ENCODE data around the gene LRRC23. TPM values are rescaled to one million over a fixed set of nuclear protein-coding genes. Genes with fewer than 3 reads are reported as not detected.

The LRRC23 gene
- total and polyA plus RNA-seq, 9 of the 15 experiments (the other 6 are each of a cell fraction or from before 2014, with no cell fraction given), result 2.2 to 7.0 (median 3.0) TPM

GRCh38 chr12:6952863-6953441, 48.3 kb downstream of the LRRC23 start:
- 80% methylated on average over 4 of the region's 15 CpGs for WGBS (ENCODE audit: insufficient coverage, low coverage, missing lambda C conversion rate)
- H3K4me3 ChIP-seq, result no peak overlapping the region
- no peak overlapping the region for H3K27ac ChIP-seq (ENCODE audit: extremely low read depth, low read depth, low read length)
- no peaks in the 10 kb centered on the region for H3K9me1 ChIP-seq (ENCODE audit: control insufficient read depth, insufficient read depth, low read length)
- H3K4me2 ChIP-seq (ENCODE audit: insufficient read depth, low read length), result no peak overlapping the region
- H2AFZ ChIP-seq (ENCODE audit: low read depth, low read length), result no peak overlapping the region
- POLR2A ChIA-PET, result interaction anchor here (1.2 kb wide), 1 partner anchor 32 kb away, joined by 3 read pairs; no protein-coding TSS in a partner anchor
- ATAC-seq (no peak), DNase-seq (ENCODE audit: extremely low read depth in 1 of 4, low spot score in 3 of 4) (no peak), FAIRE-seq (no peak)
- 0 out of 2 replicates have a peak, but pooled peaks have one; percentile 6 for TF ChIP-seq PHF8 (IDR thresholded peaks at IDR 0.05; ENCODE audit: borderline replicate concordance, low read length)
- TF ChIP-seq ZC3H11A (IDR thresholded peaks at IDR 0.05; ENCODE audit: low read depth, low read length), result no peak
- no peaks in the 10 kb centered on the region for H4K20me1 ChIP-seq (replicated peaks; ENCODE audit: control insufficient read depth, insufficient read depth, low read length)
- no peaks in the 10 kb centered on the region for H3K9me3 ChIP-seq (replicated peaks; ENCODE audit: control insufficient read depth, insufficient read depth, low read depth, low read length)
- peak overlapping the region in 1 of 2 experiments; percentile 60; a peak in 2 of 4 replicates for H3K9ac ChIP-seq (ENCODE audit: insufficient read depth in 1 of 2, low read depth in 2 of 2, low read length in 2 of 2)
- H3K79me2 ChIP-seq (ENCODE audit: control insufficient read depth, insufficient read depth, low read length), result no peaks in the 10 kb centered on the region
- H3K27me3 ChIP-seq (ENCODE audit: control insufficient read depth in 2 of 2, insufficient read depth in 2 of 2, low read length in 2 of 2), result no peaks in the 10 kb centered on the region
- no TSS peak for BruUV-seq (replicated peaks)
- in situ Hi-C loops (cut with MboI) (no loop called here), intact Hi-C loops (cut with micrococcal nuclease) (no loop called here)
- no peaks in the 10 kb centered on the region for H3K36me3 ChIP-seq (ENCODE audit: control insufficient read depth, insufficient read depth, low read length)
- CTCF ChIA-PET (ENCODE audit: low intra/inter-chr PET ratio), result no interaction called here
- H3K4me1 ChIP-seq (replicated peaks in 1 of 2; ENCODE audit: control insufficient read depth in 2 of 2, insufficient read depth in 2 of 2, low read length in 2 of 2), result peaks cover 8 to 54% of the 10 kb centered on the region in 2 experiments

GRCh38 chr12:6953442-6954315, 49.1 kb downstream of the LRRC23 start:
- in situ Hi-C loops (cut with MboI) (no loop called here), intact Hi-C loops (cut with micrococcal nuclease) (no loop called here)
- Histone ChIP-seq H4K20me1 (replicated peaks; ENCODE audit: control insufficient read depth, insufficient read depth, low read length) (no peaks in the 10 kb centered on the region), H3K9ac (ENCODE audit: insufficient read depth in 1 of 2, low read depth in 2 of 2, low read length in 2 of 2) (peak overlapping the region in 1 of 2 experiments; percentile 60; a peak in 2 of 4 replicates), H3K4me3 (no peak overlapping the region), H3K27me3 (ENCODE audit: control insufficient read depth in 2 of 2, insufficient read depth in 2 of 2, low read length in 2 of 2) (no peaks in the 10 kb centered on the region), H3K36me3 (ENCODE audit: control insufficient read depth, insufficient read depth, low read length) (no peaks in the 10 kb centered on the region), H3K9me3 (replicated peaks; ENCODE audit: control insufficient read depth, insufficient read depth, low read depth, low read length) (no peaks in the 10 kb centered on the region), H3K9me1 (ENCODE audit: control insufficient read depth, insufficient read depth, low read length) (no peaks in the 10 kb centered on the region), H3K79me2 (ENCODE audit: control insufficient read depth, insufficient read depth, low read length) (no peaks in the 10 kb centered on the region), H2AFZ (ENCODE audit: low read depth, low read length) (peak overlapping the region; percentile 24), H3K27ac (ENCODE audit: extremely low read depth, low read depth, low read length) (0 out of 3 replicates have a peak overlapping the region, but pooled peaks have one; percentile 22), H3K4me2 (ENCODE audit: insufficient read depth, low read length) (no peak overlapping the region), H3K4me1 (replicated peaks in 1 of 2; ENCODE audit: control insufficient read depth in 2 of 2, insufficient read depth in 2 of 2, low read length in 2 of 2) (peaks cover 8 to 54% of the 10 kb centered on the region in 2 experiments)
- ChIA-PET POLR2A (interaction anchor here (0.6 to 1.2 kb wide), 4 partner anchors 10 to 72 kb away, joined by 3 to 7 read pairs (median 4); partner anchors contain the start of genes C12orf57 and RNU7-1), CTCF (ENCODE audit: low intra/inter-chr PET ratio) (no interaction called here)
- 67% methylated on average over 9 of the region's 24 CpGs for WGBS (ENCODE audit: insufficient coverage, low coverage, missing lambda C conversion rate)
- ATAC-seq, result peak; percentile 46; the same call in 2 of the 3 replicates
- no peak for FAIRE-seq
- no TSS peak for BruUV-seq (replicated peaks)
- DNase-seq (ENCODE audit: extremely low read depth in 1 of 4, low spot score in 3 of 4), result no peak
- TF ChIP-seq SPI1 (IDR thresholded peaks at IDR 0.05; ENCODE audit: borderline replicate concordance, low read depth, low read length) (peak; percentile 29; the same call in 1 of the 2 replicates), RREB1 (CRISPR knock-in tag; IDR thresholded peaks at IDR 0.05) (0 out of 2 replicates have a peak, but pooled peaks have one; percentile 52), DACH1 (IDR thresholded peaks at IDR 0.05; ENCODE audit: partially characterized antibody) (no peak), ZNF239 (CRISPR knock-in tag; IDR thresholded peaks at IDR 0.05) (0 out of 2 replicates have a peak, but pooled peaks have one; percentile 11), ZNF57 (CRISPR knock-in tag; IDR thresholded peaks at IDR 0.05) (no peak)
